Fibroblast of upper back skin (primary cell): ENCODE results near the gene MMRN2.
"Not testable (repeated sequence)": the region's sequence is repeated elsewhere in the genome, so short reads cannot be mapped to it uniquely, and the experiment has no call there.

Experiments
- DNase-seq: peaks from one replicate; pipeline ENCODE4 v3.0.0-alpha.2; 2013

MMRN2 gene

DNA sequence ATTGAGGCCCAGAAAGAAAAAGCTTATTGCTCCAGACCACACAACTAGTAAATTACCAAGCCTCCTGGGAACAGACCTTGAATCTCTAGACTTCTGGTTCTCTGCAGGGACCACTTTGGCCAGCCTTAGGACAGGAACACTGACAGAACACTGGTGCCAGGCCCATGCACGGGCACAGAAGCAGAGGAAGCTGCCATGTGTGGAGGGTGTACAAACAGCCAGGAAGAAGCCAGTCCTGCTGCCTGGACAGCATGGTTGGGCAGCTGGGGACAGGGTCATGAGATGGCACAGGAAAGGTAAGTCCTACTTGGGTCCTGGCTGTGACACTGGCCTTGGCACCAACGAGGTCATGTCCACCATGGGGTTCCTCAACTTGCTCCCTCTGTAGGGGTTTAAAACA, 19.2 kb downstream of the MMRN2 start:
- no peak for DNase-seq

DNA sequence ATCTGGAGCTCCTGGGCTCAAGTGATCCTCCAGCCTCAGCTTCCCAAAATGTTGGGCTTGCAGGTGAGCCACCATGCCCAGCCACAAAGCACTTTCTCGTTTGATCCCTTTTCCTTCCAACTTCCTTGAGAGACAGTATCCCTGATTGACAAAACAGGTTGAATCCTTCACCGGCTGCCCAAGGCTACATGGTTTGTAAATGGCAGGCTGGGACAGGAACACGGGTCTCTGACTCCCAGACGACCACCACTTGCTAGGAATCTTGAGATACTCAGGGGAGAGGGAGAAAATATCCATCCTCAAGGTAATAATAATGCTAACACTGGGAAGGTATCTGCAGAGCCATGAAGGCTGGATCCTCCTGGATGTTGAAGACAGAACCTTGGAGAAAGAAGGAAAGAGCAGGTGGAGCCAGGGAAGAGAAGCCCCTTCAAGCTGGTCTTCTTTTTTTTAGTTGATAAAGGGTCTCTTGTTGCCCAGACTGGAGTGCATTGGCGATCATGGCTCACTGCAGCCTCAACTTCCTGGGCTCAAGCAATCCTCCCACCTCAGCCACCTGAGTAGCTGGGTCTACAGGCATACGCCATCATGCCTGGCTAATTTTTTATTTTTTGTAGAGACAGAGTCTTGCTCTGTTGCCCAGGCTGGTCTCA, 19.8 kb downstream of the MMRN2 start:
- no peak for DNase-seq

DNA sequence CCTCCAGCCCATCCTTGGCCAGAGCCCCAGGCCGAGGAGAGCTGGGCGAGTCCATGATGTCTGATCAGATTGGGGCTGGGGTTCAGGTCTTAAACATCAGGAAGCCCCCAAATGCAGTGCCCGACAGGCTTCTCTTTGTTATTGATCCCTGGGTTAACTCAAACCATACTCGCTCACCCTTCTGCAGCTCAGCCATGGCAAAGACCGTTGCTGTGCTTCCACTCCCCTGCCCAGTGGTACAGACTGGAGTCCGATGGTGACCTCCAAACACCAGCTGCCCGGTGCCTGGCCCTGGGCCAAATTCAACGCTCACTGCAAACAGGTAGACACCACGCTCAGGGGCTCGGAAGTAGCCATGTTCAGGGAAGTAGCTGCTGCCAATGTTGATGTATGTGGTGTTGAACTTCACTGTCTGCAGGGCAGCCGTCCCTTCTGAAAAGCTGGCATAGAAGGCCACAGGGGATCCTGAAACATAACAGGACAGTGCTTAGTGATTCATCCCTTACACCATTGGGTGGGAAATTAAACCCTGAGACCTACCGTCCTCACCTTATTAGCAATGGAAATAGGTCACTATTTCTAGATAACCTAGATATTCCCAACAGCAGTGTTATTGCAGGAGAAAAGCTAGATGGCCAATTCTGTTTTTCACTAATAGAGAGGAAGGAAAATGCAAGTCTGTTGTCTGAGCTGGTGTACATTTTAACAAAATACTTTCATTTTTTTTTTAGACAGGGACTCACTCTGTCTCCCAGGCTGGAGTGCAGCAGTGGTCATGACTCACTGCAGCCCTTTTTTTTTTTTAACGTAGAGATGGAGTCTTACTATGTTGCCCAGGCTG, 20.5 kb downstream of the MMRN2 start:
- peak; percentile 37 for DNase-seq

DNA sequence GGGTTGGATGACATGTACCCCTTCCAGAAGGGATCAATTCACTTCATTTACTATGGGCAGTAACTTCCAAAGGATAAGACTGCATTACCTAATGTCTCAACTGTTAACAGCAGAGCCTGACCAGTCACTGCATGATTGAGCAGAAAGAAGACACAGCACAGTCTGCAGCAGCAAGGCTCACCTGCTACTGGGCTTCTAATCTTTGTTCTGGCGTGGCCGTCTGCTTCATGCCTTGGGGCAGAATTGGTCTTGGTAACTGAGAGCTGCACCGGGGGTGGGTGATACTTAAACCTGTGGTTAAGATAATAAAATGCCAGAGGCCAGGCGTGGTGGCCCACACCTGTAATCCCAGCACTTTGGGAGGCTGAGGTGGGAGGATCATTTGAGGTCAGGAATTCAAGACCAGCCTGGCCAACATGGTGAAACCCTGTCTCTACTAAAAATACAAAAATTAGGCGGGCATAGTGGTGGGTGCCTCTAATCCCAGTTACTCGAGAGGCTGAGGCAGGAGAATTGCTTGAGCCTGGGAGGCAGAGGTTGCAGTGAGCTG, 23.2 kb downstream of the MMRN2 start:
- DNase-seq, result not testable (repeated sequence)

DNA sequence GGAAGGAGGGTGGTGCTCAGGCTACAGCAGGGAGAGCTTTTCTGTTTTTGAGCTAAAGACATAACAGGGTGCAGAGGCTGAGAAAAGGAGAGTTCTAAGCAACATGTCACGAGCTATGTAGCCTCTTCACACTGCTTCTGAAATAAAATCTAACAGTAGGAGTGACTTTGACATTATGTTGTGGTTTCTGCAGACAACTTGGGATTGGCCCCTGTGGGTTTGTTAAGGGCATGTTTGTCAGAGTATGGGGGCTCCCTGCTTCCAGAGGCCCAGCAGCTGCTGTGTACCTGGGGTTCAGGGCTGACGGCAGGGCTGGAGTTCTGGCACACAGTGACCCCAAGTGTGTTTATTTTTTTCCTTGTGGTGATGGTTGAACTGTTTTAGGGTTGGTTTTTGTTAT, 24.7 kb downstream of the MMRN2 start:
- DNase-seq, result no peak

DNA sequence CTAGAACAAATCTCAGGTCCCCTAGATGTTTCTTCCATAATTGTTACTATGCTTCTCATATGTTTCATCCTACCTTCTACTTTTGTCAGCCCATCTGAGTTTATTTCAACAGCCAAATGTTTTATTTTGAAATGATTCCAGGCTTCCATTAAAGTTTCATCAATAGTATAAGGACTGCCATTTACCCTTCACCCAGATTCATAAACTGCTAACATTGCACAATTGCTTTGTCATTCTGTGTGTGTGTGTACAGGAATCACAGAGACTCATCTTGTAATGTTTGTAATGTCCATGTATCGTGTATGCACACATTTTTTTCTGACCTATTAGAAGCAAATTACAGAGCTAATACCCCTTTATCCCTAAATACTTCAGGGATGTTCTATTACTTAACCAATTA, 25.5 kb downstream of the MMRN2 start:
- DNase-seq, result peak; percentile 30

DNA sequence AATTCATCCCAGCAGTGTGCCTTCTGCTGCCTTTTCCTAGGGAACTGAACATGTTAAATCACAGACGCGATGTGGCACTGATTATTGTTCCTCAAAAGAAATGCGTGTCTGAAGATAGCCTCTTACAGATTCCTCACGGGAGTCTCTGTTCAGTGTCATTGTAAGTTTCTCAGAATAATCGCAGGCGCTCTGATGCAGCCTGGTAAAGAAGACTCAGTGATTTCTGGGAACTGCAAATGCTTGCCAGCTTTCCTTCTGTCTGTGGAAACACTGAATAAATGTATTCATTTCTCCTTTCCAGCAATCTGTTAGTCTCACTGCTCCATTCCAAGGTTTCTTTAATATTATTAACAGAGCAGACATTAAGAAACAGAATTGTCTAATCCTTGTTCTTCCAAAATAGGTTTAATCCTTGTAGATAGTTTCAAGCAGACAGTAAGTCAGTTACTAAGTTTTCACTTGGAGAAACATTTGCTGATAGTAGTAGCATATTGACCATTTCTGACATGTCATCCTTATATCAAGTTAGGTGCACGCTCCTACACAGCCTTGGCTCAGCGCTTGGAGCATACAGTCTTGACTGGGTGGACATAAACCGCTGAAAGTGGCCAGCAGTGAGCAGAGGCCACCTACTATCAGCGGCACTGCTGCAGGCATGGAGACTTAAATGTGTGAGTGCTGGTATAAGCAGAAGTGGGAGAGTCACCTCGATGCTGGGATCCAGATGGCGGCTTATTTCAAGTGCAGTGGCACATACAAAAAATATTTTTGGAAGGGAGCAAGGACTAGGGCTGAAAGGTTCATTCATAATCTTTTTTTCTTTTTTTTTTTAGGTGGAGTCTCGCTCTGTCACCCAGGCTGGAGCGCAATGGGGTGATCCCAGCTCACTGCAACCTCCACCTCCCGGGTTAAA, 27.7 kb downstream of the MMRN2 start:
- DNase-seq, result no peak

DNA sequence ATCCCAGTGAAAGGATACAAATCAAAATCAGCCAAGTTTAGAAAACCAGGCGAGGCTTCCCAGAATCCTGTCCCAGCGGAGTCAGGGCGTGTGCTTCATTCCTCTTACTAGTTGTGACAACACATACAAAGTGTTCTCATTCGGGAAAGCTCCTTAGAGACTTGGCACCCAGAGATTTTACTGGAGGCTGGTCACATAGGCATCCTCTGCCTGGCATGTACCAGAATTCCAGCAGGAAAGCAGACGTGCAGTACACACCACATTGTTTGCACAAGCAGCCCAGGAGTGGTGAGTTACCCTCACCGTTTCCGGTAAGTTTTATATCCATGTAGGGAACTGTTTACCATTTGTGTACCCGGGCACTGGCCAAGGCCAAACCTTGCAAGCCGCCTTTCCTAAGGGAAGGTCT, 34.9 kb downstream of the MMRN2 start:
- no peak for DNase-seq

DNA sequence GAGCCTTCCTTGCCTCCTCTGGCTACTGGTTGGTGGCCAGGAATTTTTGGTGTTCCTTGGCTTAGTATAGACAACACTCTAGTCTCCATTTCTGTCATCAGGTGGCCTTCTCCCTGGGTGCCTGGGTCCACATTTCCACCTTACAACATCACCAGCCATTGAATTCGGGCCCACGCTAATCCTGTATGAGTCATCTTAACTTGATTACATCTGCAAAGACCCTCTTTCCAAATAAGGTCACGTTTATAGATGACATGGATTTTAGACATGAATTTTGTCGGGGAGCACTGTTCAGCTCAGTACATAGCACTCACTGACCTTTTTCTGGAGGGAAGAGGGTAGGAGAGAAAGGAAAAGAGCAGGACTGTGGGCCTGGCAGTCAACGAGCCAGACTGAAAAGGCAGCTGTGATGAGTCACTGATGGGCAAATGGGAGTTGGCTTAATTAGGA, 39.4 kb downstream of the MMRN2 start:
- peak; percentile 12 for DNase-seq

DNA sequence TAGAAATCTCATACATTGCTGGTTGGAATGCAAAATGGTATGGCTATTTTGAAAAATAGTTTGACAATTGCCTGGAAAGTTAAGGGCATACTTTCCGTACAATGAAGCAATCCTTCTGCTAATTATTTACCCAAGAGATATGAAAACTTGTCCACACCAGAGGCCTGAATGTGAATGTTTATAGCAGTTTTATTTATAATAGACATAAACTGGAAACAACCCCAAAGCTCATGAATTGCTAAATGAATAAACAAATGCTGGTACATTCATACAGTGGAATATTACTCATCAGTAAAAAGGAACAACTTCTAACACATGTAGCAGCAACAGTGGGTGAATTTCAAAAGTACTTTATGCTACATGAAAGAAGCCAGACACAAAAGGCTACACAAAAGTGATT, 42.7 kb downstream of the MMRN2 start:
- no peak for DNase-seq

DNA sequence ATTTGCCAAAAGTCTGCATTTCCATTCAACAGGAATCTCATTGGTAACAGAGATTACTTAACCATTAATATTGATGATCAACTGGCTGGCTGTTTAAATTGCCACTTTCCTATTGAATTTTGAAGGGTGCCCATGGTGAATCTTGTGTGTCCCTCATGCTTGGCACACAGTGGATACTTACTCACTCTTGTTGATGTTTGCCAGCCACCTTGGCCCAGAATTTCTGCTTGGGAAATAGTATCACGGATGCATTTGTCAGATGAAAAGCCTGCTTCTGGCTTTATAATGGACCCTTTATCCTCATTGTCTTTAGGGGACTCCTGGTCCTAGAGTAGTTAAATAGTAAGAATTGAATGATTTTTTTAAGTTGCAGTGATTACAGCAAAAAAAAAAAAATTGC, 52.0 kb downstream of the MMRN2 start:
- no peak for DNase-seq

DNA sequence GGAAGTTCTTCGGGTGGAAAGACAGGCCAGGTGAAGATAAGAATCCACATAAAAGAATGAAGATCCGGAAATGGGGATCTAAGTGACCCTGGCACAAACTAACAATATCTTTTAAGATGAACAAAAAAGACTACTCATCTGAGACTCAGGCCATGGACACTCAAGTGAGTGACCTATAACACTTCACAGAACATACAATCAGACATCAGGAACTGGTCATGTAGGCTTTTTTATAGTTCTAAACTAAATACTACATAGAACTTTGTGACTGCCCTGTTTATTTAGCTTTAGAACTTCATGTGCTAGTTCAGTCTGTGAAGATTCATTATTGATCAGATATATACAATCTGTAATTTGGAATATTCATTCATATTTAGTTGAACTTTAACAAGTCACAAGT, 52.8 kb downstream of the MMRN2 start:
- no peak for DNase-seq

DNA sequence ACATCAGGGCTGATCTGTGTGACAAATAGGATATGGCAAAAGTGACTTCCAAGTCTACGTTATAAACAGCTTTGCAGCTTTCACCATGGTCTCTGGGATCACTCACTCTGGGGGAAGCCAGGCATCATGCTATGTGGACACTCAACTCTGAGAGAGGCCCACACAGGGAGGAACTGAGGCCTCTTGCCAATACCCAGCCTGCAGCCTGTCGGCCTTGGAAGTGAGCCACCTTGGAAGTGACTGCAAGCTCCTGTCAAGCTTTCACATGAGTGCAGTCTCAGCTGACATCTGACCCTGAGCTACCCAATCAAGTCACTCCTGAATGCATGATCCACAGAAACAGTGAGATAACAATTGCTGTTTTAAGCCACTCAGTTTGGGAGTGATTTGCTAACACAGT, 56.5 kb downstream of the MMRN2 start:
- DNase-seq, result peak; percentile 23

DNA sequence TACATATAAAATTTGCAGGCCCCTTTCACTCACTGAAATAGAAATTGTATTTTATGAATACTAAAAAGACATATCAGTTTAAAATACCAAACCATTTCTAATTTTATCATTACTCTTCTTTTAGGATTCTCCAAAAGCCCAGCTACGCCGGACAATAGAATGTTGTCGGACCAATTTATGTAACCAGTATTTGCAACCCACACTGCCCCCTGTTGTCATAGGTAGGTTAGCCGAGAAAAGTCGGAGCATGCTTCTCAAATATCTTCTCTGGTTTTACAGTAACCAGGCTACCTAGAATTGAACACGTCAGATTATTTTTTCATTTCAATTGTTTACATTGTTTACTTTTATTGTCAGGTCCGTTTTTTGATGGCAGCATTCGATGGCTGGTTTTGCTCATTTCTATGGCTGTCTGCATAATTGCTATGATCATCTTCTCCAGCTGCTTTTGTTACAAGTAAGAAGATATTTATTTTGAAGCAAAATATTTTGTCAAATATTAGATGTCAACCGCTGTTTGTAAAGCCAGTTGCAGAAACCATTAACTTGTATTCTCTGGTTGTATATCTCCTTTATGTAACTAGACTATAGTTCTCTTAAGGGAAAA, 57.6 kb downstream of the MMRN2 start:
- peak; percentile 69 for DNase-seq

DNA sequence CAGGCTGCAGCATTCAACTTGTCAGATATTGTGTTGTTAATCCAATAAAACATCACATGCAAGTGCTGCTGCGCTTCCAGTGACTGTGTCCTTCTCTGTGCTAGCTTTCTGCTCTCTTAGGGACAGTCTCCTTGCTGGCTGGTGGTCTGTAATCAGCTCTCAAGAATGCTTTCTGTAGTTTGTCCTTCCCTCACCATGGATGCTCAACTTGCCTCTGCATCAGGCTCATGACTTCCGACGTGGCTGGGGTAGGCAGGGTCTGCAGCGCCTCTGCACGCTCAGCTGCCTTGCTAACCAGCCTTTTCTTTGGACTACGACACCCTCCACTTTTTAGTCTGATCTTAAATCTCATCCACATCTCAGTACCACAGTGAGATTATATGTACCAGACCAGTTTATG, 58.3 kb downstream of the MMRN2 start:
- no peak for DNase-seq

DNA sequence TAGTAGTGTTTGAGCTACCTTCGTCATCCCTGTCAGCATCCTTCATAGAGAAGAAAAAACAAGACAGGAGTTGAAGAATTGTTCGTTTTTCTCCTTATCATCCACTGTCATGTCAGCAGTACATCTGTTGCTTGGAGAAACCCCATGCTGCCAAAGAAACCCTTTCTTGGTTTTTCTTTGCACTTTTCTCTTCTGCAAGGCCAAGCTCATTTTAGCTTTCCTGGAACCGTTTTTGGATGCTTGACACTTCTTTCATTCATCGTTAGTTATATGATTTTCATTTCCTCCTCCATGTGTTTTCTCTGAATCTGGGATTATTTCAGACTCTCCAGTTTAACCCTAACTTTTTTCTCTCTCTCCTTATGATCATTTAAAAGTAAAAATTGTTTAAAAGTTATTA, 58.9 kb downstream of the MMRN2 start:
- DNase-seq, result no peak

DNA sequence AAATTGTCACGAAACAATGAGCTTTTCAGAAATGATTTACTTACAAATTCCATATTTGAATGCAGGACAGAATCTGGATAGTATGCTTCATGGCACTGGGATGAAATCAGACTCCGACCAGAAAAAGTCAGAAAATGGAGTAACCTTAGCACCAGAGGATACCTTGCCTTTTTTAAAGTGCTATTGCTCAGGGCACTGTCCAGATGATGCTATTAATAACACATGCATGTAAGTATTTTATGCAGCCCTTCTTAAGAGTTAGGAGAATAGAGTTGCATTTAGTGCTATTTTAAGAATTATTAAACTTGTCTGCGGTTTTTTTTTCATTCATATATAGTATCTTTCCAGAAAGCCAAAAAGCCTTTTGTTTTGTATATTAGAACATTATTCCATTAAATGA, 67.4 kb downstream of the MMRN2 start:
- DNase-seq, result no peak

DNA sequence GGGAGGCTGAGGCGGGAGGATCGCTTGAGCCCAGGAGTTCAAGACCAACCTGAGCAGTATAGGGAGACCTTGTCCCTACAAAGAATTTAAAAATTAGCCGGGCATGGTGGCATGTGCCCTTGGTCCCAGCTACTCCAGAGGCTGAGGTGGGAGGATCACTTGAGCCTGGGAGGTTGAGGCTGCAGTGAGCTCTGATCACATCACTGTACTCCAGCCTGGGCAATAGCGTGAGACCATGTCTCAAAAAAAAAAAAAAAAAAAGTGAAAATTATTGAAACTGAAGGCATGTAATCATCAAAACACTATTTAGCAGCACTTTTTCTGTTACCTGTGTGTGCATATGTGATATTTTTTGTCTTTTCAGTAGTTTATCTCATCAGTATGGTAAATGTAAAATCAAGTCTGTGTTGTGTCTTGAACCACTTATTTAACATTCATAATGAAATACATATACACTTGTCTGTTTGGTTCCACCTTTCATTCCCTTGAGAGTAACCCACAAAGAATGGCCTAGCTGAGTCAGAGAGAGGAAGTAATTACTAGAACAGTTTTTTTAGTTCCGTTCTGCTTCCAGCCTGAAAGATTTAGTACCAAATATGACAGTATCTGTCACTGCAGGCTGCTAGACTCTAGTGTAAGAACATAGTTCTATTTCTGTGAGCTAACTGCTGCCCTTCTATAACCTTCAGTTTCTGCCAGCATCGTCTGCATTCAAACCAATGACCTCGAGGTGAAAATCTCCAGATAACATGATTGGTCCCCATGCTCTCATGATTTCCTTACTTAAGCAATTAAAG, 68.6 kb downstream of the MMRN2 start:
- peak; percentile 71 for DNase-seq
